ENCODE data around the gene SMAD3. TPM values are rescaled to one million over a fixed set of nuclear protein-coding genes. Genes with fewer than 3 reads are reported as not detected.

Gene SMAD3
- total and polyA plus RNA-seq, 2 of the 4 experiments (the other 2 are of a cell fraction), result 71.0 to 177 TPM

GRCh38 chr15:67079361-67079760 lies 14.0 kb downstream of the SMAD3 start (continued):
- TF ChIP-seq RFX5 (IDR thresholded peaks at IDR 0.05; ENCODE audit: low read depth, low read length) (no peak), FOS (IDR thresholded peaks at IDR 0.05; ENCODE audit: low read depth, low read length) (no peak), CEBPB (IDR thresholded peaks at IDR 0.05; ENCODE audit: low read depth, low read length) (no peak), RAD21 (IDR thresholded peaks at IDR 0.05; ENCODE audit: low read length) (no peak)

- Histone ChIP-seq H2AK9ac (replicated peaks; ENCODE audit: low read depth, low read length, poor library complexity) (no peak overlapping the region), H3K9me1 (ENCODE audit: insufficient read depth, low read length) (peaks cover 74% of the 10 kb centered on the region), H3K56ac (ENCODE audit: extremely low read depth, insufficient read depth, low read length) (peak overlapping the region; percentile 3; the same call in 1 of the 2 replicates), H3K14ac (replicated peaks; ENCODE audit: low read depth, low read length) (peak overlapping the region; percentile 30), H4K5ac (ENCODE audit: low read depth, low read length) (no peak overlapping the region), H3K23ac (ENCODE audit: low read depth, low read length) (peak overlapping the region; percentile 26; the same call in 1 of the 2 replicates), H2BK5ac (ENCODE audit: low read depth, low read length, poor library complexity, severe bottlenecking) (peak overlapping the region; percentile 73), H3K27ac (ENCODE audit: insufficient read depth, low read length) (peak overlapping the region; percentile 65), H4K20me1 (ENCODE audit: insufficient read depth, low read length) (peaks cover 96% of the 10 kb centered on the region), H2AFZ (replicated peaks; ENCODE audit: low read length, poor library complexity) (no peak overlapping the region), H3K79me1 (ENCODE audit: low read depth in 1 of 2, low read length in 2 of 2) (peaks cover 6 to 91% of the 10 kb centered on the region in 2 experiments; a peak in 2 of 4 replicates), H2AK5ac (ENCODE audit: low read depth, low read length) (peak overlapping the region; percentile 62), H3K4me2 (ENCODE audit: low read depth, low read length) (peak overlapping the region; percentile 18), H3K36me3 (ENCODE audit: control insufficient read depth, insufficient read depth, low read length) (peaks cover 65% of the 10 kb centered on the region), H2BK15ac (ENCODE audit: low read depth, low read length) (peak overlapping the region; percentile 29; the same call in 2 of the 3 replicates), H2BK120ac (ENCODE audit: low read depth, low read length) (peak overlapping the region; percentile 62), H3K27me3 (ENCODE audit: control insufficient read depth, insufficient read depth, low read length) (no peaks in the 10 kb centered on the region), H2BK20ac (ENCODE audit: low read depth, low read length) (0 out of 2 replicates have a peak overlapping the region, but pooled peaks have one; percentile 21), H3K9ac (ENCODE audit: low read depth, low read length) (peak overlapping the region; percentile 7; the same call in 1 of the 2 replicates), H4K8ac (ENCODE audit: low read depth in 2 of 2, low read length in 2 of 2) (peak overlapping the region in 1 of 2 experiments; percentile 58; a peak in 1 of 4 replicates), H3K9me3 (ENCODE audit: control insufficient read depth, insufficient read depth, low read length) (no peaks in the 10 kb centered on the region), H3K4me1 (ENCODE audit: control insufficient read depth, insufficient read depth, low read length) (peaks cover 63% of the 10 kb centered on the region), H3K4me3 (ENCODE audit: insufficient read depth, low read depth, low read length) (no peak overlapping the region), H3K4ac (ENCODE audit: low read depth, low read length) (peak overlapping the region; percentile 76), H3K18ac (ENCODE audit: low read depth, low read length) (peak overlapping the region; percentile 10; the same call in 1 of the 2 replicates), H4K91ac (ENCODE audit: insufficient read depth, low read depth, low read length) (peak overlapping the region; percentile 48)
- BruUV-seq (replicated peaks), result no TSS peak
- intact Hi-C loops (cut with micrococcal nuclease), result no loop called here
- ATAC-seq (ENCODE audit: low read depth), result peak; percentile 41
- POLR2A ChIA-PET (ENCODE audit: unreplicated experiment), result interaction anchor here (0.8 kb wide), 1 partner anchor 11 kb away, joined by 4 read pairs; no protein-coding TSS in a partner anchor
- 91% methylated on average over 4 of the region's 12 CpGs; no CpG with 5 or more reads in 1 of the 2 experiments for WGBS, 2 experiments (ENCODE audit: extremely low coverage in 2 of 2, insufficient read length in 1 of 2)
- in situ Hi-C loops (cut with MboI; ENCODE audit: low sequenced_read_pairs), result no loop called here
- CTCF ChIA-PET, result no interaction called here
- peak; percentile 66 for DNase-seq
- dilution Hi-C loops (cut with HindIII; ENCODE audit: low sequenced_read_pairs, unreplicated experiment), result no loop called here
- TF ChIP-seq MXI1 (IDR thresholded peaks at IDR 0.05; ENCODE audit: borderline replicate concordance, low read depth, low read length), result peak; percentile 81
- TF ChIP-seq, protein P1, sequence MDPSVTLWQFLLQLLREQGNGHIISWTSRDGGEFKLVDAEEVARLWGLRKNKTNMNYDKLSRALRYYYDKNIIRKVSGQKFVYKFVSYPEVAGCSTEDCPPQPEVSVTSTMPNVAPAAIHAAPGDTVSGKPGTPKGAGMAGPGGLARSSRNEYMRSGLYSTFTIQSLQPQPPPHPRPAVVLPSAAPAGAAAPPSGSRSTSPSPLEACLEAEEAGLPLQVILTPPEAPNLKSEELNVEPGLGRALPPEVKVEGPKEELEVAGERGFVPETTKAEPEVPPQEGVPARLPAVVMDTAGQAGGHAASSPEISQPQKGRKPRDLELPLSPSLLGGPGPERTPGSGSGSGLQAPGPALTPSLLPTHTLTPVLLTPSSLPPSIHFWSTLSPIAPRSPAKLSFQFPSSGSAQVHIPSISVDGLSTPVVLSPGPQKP (IDR thresholded peaks at IDR 0.05; ENCODE audit: borderline replicate concordance, low read depth, low read length), result no peak
- TF ChIP-seq, protein P2, sequence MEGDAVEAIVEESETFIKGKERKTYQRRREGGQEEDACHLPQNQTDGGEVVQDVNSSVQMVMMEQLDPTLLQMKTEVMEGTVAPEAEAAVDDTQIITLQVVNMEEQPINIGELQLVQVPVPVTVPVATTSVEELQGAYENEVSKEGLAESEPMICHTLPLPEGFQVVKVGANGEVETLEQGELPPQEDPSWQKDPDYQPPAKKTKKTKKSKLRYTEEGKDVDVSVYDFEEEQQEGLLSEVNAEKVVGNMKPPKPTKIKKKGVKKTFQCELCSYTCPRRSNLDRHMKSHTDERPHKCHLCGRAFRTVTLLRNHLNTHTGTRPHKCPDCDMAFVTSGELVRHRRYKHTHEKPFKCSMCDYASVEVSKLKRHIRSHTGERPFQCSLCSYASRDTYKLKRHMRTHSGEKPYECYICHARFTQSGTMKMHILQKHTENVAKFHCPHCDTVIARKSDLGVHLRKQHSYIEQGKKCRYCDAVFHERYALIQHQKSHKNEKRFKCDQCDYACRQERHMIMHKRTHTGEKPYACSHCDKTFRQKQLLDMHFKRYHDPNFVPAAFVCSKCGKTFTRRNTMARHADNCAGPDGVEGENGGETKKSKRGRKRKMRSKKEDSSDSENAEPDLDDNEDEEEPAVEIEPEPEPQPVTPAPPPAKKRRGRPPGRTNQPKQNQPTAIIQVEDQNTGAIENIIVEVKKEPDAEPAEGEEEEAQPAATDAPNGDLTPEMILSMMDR (conservative IDR thresholded peaks at IDR 0.05; ENCODE audit: low read depth, low read length), result no peak
- no peak; the same call in 1 of the 2 replicates for TF ChIP-seq RAD21 (IDR thresholded peaks at IDR 0.05; ENCODE audit: low read length)
- TF ChIP-seq CHD1 (IDR thresholded peaks at IDR 0.05; ENCODE audit: low read depth, low read length), result no peak
- TF ChIP-seq FOS (IDR thresholded peaks at IDR 0.05; ENCODE audit: low read depth, low read length), result no peak
- no peak for TF ChIP-seq MAZ (IDR thresholded peaks at IDR 0.05; ENCODE audit: borderline replicate concordance, low read depth, low read length)
- no peak for TF ChIP-seq RFX5 (IDR thresholded peaks at IDR 0.05; ENCODE audit: low read depth, low read length)
- peak; percentile 69; the same call in 1 of the 2 replicates for TF ChIP-seq USF2 (IDR thresholded peaks at IDR 0.05; ENCODE audit: low read depth, low read length)
Measured at GRCh38 chr15:67080118-67080899, 14.9 kb downstream of the SMAD3 start.
